Keratinocyte (primary cell): ENCODE measurements around the gene TMC7. TPM values are rescaled to one million over a fixed set of nuclear protein-coding genes. Genes with fewer than 3 reads are reported as not detected.

Experiments
- DNase-seq: peaks from one replicate; pipeline ENCODE4 v3.0.0-alpha.2; 2011; ENCODE audit warnings: low read depth, missing footprints, low spot score
- FAIRE-seq: peaks from 2 replicates; lab custom pipeline; 2011; peaks lifted over from hg19 to GRCh38; lab: Jason Lieb, UNC
- H2AFZ ChIP-seq: 2 replicates; pipeline ENCODE4 v1.6.0; 2012; ENCODE audit warnings: low read length, control low read depth, inconsistent platforms; ENCODE audit not compliant: control insufficient read depth
- H3K27ac ChIP-seq: 2 replicates; pipeline ENCODE4 v1.5.1; 2011; ENCODE audit warnings: low read length; ENCODE audit not compliant: control insufficient read depth, insufficient read depth
- H3K27me3 ChIP-seq: 3 replicates; pipeline ENCODE4 v1.6.0; 2011; ENCODE audit warnings: low read length; ENCODE audit not compliant: control insufficient read depth, insufficient read depth; ENCODE audit errors: extremely low read depth
- H3K36me3 ChIP-seq, 2 experiments: 2 replicates in 1 of 2; 3 replicates in 1 of 2; pipeline ENCODE4 v1.5.1; 2011; ENCODE audit warnings: low read length in 2 of 2, mild to moderate bottlenecking in 1 of 2; ENCODE audit not compliant: control insufficient read depth in 2 of 2, insufficient read depth in 2 of 2; ENCODE audit errors: extremely low read depth in 1 of 2
- H3K4me1 ChIP-seq: 3 replicates; pipeline ENCODE4 v1.5.1; 2011; ENCODE audit warnings: low read length; ENCODE audit not compliant: control insufficient read depth, insufficient read depth; ENCODE audit errors: extremely low read depth
- H3K4me2 ChIP-seq: 3 replicates; pipeline ENCODE4 v1.6.0; 2011; ENCODE audit warnings: low read depth, low read length; ENCODE audit not compliant: control insufficient read depth, insufficient read depth; ENCODE audit errors: extremely low read depth
- H3K4me3 ChIP-seq, 3 experiments: fragments of 200-600 bp in 1 of 3; sonication (generic) in 1 of 3; 2 replicates in 2 of 3; 3 replicates in 1 of 3; pipeline ENCODE4 v1.5.1; 2011 to 2016; ENCODE audit warnings: low read length in 3 of 3, mild to moderate bottlenecking in 3 of 3, control low read depth in 2 of 3, inconsistent platforms in 1 of 3, low read depth in 1 of 3, mixed read lengths in 1 of 3, mixed run types in 1 of 3, moderate library complexity in 1 of 3; ENCODE audit not compliant: control insufficient read depth in 2 of 3, insufficient read depth in 2 of 3; ENCODE audit errors: extremely low read depth in 1 of 3
- H3K79me2 ChIP-seq: 2 replicates; pipeline ENCODE4 v1.6.0; 2012; ENCODE audit warnings: low read length; ENCODE audit not compliant: control insufficient read depth, insufficient read depth
- H3K9ac ChIP-seq: 3 replicates; pipeline ENCODE4 v1.6.0; 2011; ENCODE audit warnings: low read length; ENCODE audit not compliant: control insufficient read depth, insufficient read depth; ENCODE audit errors: extremely low read depth
- H3K9me1 ChIP-seq: 3 replicates; pipeline ENCODE4 v1.6.0; 2011; ENCODE audit warnings: low read length; ENCODE audit not compliant: control insufficient read depth, insufficient read depth; ENCODE audit errors: extremely low read depth
- H3K9me3 ChIP-seq: 2 replicates; pipeline ENCODE4 v1.5.1; 2012; ENCODE audit warnings: low read depth, low read length; ENCODE audit not compliant: control insufficient read depth
- H4K20me1 ChIP-seq: 3 replicates; pipeline ENCODE4 v1.6.0; 2011; ENCODE audit warnings: low read length; ENCODE audit not compliant: control insufficient read depth, insufficient read depth; ENCODE audit errors: extremely low read depth
- EZH2 ChIP-seq: IDR thresholded peaks from one replicate; pipeline ENCODE4 v1.6.1; 2012; ENCODE audit warnings: inconsistent platforms, mild to moderate bottlenecking, low read length, moderate library complexity
- dilution Hi-C: fragments of 300-500 bp; cut with MboI; formaldehyde crosslinking; loops from one replicate; pipeline ENCODE4 v1.7.0; 2020; ENCODE audit warnings: low sequenced_read_pairs; ENCODE audit not compliant: extremely low pct_ligation_motif_present
- polyA plus RNA-seq, 5 experiments: library from polyadenylated mRNA; depleted of rRNA in 3 of 5; stranded (reverse) in 3 of 5; stranded (forward) in 1 of 5; unstranded in 1 of 5; fragments of >200 nt; gene quantifications; 1 replicate in 1 of 5; 2 replicates in 3 of 5; 3 replicates in 1 of 5; pipeline versions ENCODE4 v1.2.1 to v1.2.3, GENCODE V29; 2011 to 2012; ENCODE audit warnings: missing spikeins in 2 of 5, low read depth in 1 of 5, low replicate concordance in 1 of 5
- TF ChIP-seq, protein P1 (sequence below), 3 experiments: IDR thresholded peaks in 1 of 3; conservative IDR thresholded peaks in 1 of 3; optimal IDR thresholded peaks in 1 of 3; 2 replicates in 2 of 3; 3 replicates in 1 of 3; pipeline versions ENCODE3 to v1.5.1; 2011; ENCODE audit warnings: low read length in 3 of 3, mild to moderate bottlenecking in 3 of 3, moderate library complexity in 2 of 3, control low read depth in 1 of 3, inconsistent platforms in 1 of 3; ENCODE audit not compliant: insufficient read depth in 2 of 3; ENCODE audit errors: extremely low read depth in 1 of 3

Gene TMC7
- polyA plus RNA-seq, 1 donor (not counting 4 experiments of a cell fraction or from before 2014, with no cell fraction given), result 8.5 TPM

DNA sequence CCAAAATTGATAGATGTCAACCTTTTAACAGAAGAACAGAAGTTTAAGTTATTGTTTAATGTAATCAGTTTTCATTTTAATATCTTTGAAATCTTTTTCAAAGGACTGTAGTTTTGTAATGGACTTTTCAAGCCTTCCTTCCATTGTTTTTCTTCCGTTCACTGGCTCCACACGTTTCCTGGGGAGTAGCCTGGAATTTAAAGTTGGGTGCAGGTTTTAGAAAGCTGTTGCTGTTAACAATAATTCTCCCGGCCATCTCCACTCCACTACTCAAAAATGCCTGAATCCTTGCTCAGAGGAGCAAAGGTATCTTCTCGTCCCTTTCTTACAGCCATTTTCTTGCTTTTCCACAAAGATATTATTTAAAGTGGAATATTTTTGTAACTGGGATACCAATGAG lies 79.0 kb downstream of the TMC7 start:
- DNase-seq (no peak), FAIRE-seq (no peak)
- Histone ChIP-seq H3K4me3 (no peak overlapping the region), H4K20me1 (no peaks in the 10 kb centered on the region), H3K79me2 (no peaks in the 10 kb centered on the region), H3K27me3 (no peaks in the 10 kb centered on the region), H3K36me3 (peaks cover 4% of the 10 kb centered on the region in 2 experiments), H3K4me2 (no peak overlapping the region), H3K4me1 (no peaks in the 10 kb centered on the region), H2AFZ (no peak overlapping the region), H3K27ac (no peak overlapping the region), H3K9me1 (no peaks in the 10 kb centered on the region), H3K9me3 (no peaks in the 10 kb centered on the region), H3K9ac (no peak overlapping the region)
- TF ChIP-seq, protein P1, sequence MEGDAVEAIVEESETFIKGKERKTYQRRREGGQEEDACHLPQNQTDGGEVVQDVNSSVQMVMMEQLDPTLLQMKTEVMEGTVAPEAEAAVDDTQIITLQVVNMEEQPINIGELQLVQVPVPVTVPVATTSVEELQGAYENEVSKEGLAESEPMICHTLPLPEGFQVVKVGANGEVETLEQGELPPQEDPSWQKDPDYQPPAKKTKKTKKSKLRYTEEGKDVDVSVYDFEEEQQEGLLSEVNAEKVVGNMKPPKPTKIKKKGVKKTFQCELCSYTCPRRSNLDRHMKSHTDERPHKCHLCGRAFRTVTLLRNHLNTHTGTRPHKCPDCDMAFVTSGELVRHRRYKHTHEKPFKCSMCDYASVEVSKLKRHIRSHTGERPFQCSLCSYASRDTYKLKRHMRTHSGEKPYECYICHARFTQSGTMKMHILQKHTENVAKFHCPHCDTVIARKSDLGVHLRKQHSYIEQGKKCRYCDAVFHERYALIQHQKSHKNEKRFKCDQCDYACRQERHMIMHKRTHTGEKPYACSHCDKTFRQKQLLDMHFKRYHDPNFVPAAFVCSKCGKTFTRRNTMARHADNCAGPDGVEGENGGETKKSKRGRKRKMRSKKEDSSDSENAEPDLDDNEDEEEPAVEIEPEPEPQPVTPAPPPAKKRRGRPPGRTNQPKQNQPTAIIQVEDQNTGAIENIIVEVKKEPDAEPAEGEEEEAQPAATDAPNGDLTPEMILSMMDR (optimal IDR thresholded peaks at IDR 0.05 in 1 of 3, IDR thresholded peaks at IDR 0.05 in 1 of 3, conservative IDR thresholded peaks at IDR 0.05 in 1 of 3; ENCODE audit: extremely low read depth in 1 of 3, insufficient read depth in 2 of 3, low read length in 3 of 3), result no peak
- TF ChIP-seq EZH2, result no peak
- dilution Hi-C loops, result no loop called here

- Histone ChIP-seq H3K9me1 (no peaks in the 10 kb centered on the region), H3K9me3 (no peaks in the 10 kb centered on the region), H3K36me3 (peaks cover 0 to 2% of the 10 kb centered on the region in 2 experiments), H4K20me1 (no peaks in the 10 kb centered on the region), H3K79me2 (peaks cover 2% of the 10 kb centered on the region), H3K27ac (peak overlapping the region; percentile 92), H2AFZ (peak overlapping the region; percentile 22), H3K4me3 (peak overlapping the region in 1 of 3 experiments; percentile 100), H3K9ac (peak overlapping the region; percentile 98), H3K27me3 (no peaks in the 10 kb centered on the region), H3K4me1 (peaks cover 6% of the 10 kb centered on the region), H3K4me2 (peak overlapping the region; percentile 43)
- TF ChIP-seq, protein P1 (optimal IDR thresholded peaks at IDR 0.05 in 1 of 3, IDR thresholded peaks at IDR 0.05 in 1 of 3, conservative IDR thresholded peaks at IDR 0.05 in 1 of 3; ENCODE audit: extremely low read depth in 1 of 3, insufficient read depth in 2 of 3, low read length in 3 of 3), result no peak
- no peak for TF ChIP-seq EZH2
- DNase-seq (no peak), FAIRE-seq (no peak)
- dilution Hi-C loops, result no loop called here
Measured at GRCh38 chr16:19066988-19067348, 83.2 kb downstream of the TMC7 start.
